ENCODE data around the gene ERC1.
"Not testable (repeated sequence)": the region's sequence is repeated elsewhere in the genome, so short reads cannot be mapped to it uniquely, and the experiment has no call there.

The ERC1 gene

DNA sequence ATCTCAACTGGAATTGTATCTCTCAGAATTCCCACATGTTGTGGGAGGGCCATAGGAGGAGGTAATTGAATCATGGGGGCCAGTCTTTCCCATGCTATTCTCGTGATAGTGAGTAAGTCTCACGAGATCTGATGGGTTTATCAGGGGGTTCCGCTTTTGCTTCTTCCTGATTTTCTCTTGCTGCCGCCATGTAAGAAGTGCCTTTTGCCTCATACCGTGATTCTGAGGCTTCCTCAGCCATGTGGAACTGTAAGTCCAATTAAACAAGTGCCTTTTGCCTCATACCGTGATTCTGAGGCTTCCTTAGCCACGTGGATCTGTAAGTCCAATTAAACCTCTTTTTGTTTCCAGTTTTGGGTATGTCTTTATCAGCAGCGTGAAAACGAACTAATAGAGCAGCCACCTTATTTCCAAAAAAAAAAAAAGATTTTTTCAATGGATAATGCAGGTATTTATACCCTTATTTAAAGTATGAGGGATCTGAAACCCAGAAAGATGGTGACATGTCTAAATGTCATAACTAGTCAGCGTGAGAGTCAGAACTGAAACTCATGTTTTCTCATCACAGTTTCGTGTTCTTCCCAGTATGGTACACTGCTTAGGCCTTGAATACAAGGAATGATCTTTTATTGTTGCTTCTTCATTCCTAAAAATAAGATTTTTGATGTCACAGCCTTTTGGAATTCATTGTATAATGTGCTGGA is 89.6 kb downstream of the ERC1 start:
- no peak for DNase-seq

DNA sequence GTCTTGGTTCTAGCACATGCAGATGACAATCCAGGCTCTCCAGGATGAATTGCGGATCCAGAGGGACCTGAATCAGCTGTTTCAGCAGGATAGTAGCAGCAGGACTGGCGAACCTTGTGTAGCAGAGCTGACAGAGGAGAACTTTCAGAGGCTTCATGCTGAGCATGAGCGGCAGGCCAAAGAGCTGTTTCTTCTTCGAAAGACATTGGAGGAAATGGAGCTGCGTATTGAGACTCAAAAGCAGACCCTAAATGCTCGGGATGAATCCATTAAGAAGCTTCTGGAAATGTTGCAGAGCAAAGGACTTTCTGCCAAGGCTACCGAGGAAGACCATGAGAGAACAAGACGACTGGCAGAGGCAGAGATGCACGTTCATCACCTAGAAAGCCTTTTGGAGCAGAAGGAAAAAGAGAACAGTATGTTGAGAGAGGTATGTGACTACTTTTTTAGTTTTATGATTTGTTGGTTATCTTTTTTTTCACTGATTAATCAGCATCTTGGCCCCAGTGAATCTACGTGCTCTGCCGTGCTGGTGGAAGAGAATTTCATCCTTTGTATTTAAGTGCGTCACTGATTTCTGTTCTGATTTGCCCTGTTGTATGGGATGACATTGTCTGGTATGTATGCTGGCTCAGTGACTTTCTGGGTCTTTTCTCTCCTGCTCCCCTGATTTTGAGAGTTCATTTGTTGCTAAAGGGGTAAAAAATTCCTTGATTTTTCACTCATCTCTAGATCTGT is 92.3 kb downstream of the ERC1 start:
- peak in 1 of 2 experiments; percentile 37 for DNase-seq

- peak; percentile 32 to 54 for DNase-seq
Observed at GRCh38 chr12:1083889-1084262, 92.9 kb downstream of the ERC1 start.

GRCh38 chr12:1091350-1091749 is 100.3 kb downstream of the ERC1 start:
- DNase-seq, result no peak

DNA sequence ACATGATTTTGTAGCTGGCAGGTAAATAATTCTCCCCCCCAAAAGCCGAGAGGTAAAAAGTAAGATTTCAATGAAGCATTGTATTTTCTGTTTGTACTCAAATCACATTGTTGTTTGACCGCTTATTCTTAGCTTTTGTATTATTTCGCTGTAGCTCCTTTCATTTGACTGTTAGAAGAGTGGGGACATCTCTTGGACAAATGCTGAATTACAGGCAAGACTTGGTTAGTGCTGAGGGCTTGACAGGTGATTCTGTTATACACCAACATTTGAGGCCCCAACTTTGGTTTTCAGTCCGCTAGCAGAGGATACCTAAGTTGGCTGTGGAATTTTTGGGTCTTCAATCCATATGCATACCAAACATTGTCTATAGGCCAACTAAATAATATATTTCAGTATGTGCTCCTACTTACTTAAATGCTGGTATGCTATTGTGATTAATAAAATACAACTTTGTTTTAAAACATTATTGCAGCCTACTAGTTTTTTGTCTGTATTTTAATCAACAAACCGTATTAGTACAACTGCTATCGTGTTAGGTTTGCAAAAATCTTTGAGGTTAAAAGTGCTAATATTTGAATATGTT is 102.2 kb downstream of the ERC1 start:
- peak in 1 of 2 experiments; percentile 13 for DNase-seq

DNA sequence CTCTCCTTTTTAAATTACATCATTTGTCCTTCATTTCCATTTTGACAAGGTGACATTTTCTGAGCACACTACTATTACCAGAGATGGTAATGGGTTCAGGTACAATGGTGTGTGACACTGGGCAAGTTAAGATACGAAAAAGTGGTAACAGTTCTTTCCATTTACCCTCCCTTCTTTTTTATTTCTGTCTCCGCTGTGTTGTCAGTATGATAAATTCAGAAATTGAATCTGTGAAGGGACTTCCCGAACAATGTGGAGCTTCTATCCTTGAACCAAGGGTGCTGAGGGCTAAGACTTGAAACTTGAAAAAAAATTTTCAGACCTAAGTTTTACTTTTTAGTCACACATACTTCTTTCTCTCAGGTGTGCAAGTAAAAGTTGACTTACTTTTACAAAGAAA is 103.7 kb downstream of the ERC1 start:
- no peak for DNase-seq

GRCh38 chr12:1099158-1099557 is 108.1 kb downstream of the ERC1 start:
- no peak for DNase-seq

- not testable (repeated sequence) for DNase-seq
Observed at GRCh38 chr12:1099618-1100017, 108.6 kb downstream of the ERC1 start.

DNA sequence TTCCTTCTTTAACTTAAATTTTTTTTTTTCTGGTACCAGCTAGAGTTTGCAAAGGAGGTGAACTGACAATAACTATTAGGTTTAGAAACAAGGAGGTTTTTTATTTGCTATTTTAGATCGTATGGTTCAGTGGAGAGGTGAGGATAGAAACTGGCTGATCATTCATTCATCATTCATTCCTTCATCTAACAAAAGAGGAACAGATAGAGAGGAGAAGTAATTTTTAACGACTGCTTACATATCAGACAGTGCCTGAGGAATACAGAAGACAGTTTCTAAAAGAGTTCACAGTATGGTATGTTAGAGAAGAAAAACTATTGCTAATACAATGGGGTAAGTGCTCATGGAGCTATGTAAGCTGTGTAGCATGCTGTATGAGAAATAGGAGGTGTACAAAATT is 111.1 kb downstream of the ERC1 start:
- no peak for DNase-seq

GRCh38 chr12:1102791-1103450 is 111.9 kb downstream of the ERC1 start:
- no peak for DNase-seq

- no peak for DNase-seq
Observed at GRCh38 chr12:1103632-1104031, 112.6 kb downstream of the ERC1 start.

DNA sequence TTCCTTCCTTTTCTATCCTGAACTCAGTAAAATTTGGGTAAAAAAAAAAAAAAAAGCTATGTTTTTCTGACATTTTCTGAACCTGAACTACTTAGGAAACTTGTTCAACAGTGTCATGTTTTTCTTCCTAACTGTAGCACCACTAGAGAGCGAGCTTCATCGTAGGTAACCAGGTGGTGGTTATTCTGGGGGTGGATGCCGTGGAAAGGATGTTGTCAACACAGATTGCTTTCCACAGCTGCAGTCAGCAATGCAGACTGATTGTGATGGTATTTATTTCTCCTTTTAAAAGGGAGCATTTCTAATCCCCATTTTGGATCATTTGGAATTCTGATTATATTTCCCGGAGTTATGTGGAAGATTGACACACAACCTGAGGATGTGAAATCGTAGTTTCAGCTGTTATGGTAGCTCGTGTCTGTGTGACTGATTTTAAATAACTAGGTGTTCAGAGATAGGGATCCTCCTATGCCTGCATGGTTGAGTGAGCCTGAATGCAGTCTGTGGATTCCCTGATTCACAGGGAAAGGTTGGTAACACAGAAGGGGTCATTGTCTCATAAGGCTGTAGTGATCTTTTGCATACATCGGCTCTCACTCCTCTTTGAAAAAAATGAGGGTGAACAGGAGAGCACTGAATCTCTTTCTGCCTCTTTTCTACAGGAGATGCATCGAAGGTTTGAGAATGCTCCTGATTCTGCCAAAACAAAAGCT is 113.2 kb downstream of the ERC1 start:
- no peak for DNase-seq

GRCh38 chr12:1107669-1108068 is 116.6 kb downstream of the ERC1 start:
- no peak for DNase-seq

DNA sequence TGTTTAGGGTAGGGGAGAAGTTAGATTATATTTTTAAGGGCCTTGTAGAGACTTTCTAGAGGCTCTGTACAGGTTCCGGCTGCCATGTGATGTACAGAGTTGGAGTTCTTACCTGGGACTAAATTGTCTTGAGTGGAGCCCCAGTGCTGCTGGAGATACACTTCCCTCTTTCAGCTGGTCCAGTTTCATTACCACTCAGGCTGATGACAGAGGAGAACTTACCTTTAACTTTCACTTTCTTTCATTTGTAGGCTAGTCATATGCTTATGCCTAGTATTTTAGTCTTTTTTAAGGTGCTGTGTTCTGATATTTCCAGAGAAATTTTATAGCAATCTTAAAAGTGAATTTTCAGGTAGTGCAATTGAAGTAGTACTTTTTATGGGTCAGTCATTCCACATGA is 117.3 kb downstream of the ERC1 start:
- DNase-seq, result no peak

GRCh38 chr12:1115484-1116231 is 124.6 kb downstream of the ERC1 start:
- no peak for DNase-seq

DNA sequence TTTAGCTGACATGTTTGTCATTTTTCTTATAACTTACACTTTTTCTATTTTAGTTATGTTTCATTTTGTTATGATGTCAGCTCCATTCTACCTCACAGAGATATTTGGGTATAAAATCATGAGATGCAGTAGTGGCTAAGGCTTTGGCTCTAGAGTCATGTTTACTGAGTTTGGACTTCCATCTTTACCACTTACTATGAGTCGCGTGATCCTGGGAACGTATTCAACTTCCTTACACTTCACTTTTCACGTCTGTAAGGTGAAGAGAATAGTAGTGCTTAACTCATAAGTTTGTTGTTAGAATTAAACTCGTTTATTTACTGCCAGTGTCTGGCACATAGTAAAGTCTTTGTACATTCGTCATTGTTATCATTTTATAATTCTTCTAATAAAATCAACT is 126.3 kb downstream of the ERC1 start:
- DNase-seq, result no peak

DNA sequence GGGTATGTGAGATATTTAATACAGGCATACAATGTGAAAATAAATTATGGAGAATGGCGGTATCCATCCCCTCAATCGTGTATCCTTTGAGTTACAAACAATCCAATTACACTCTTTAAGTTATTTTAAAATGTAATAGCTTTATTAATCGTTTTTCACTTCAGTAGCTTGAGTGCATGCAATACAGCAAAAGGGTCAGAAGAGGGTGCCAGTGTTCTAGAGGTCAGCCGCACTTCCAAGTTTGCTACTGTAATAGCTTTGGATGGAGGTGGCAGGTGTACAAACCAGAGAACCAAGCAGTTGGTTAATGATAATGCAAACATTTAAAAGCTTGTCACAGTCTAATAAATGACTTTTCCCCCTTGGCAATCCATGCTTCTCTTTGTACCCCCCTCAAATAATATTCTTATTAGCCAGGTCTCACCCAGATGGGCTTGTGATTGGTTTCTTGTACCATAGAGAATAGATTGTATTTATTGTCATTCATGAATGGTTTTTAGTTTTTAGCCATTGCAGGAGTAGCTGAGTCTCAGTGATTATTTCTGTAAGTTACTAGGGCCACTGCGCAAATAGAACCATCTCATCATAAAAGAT is 127.0 kb downstream of the ERC1 start:
- peak in 1 of 2 experiments; percentile 34 for DNase-seq

- no peak for DNase-seq
Observed at GRCh38 chr12:1122786-1123185, 131.8 kb downstream of the ERC1 start.

- DNase-seq, result no peak
Observed at GRCh38 chr12:1126091-1126490, 135.1 kb downstream of the ERC1 start.

DNA sequence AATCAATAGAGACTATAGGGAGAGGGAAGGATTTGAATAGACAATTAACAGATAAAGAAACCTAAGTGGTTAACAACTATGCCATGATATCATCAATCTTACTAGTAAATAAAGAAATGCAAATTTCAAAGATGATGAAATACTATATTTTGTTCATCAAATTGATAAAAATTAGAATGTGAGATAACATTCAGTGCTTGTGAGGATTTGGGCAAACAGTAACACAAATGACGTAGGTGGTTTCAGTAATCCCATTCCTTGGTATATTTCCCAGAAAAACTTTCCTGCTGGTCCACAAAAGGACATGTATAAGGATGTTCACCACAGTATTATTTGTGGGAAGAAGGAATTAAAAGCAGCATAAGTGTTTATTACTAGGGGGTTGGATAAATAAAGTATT is 136.0 kb downstream of the ERC1 start:
- DNase-seq, result no peak

DNA sequence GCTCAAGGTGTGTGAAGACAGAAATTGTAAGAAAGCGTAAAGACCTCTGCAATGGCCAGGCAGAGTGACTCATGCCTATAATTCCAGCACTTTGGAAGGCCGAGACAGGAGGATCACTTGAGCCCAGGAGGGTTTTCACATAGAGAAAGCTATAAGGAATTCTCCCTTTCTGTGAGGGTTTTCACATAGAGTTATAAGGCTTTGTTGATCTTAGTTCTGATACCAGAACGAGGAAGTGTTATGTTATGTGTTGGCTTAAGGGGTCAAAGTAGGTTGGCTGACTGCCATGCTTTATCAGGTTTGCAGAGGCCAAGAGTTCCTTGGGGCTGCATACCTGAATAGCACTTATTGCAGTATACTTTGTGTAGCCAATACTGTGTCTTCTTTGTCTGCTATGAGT is 139.1 kb downstream of the ERC1 start:
- DNase-seq, result no peak

- no peak for DNase-seq
Observed at GRCh38 chr12:1130571-1130970, 139.5 kb downstream of the ERC1 start.
